Activated B cell treated with CpG ODN at 0.5 μM for 24 hours (primary cell): ENCODE measurements around the gene MRPS12. TPM values are rescaled to one million over a fixed set of nuclear protein-coding genes. Genes with fewer than 3 reads are reported as not detected.

Source experiments
- ATAC-seq: fragments of 200-7000 bp; cut with Tn5 transposase; one replicate; pipeline ENCODE4 v1.10.0; 2021; ENCODE audit warnings: low read depth, mild to moderate bottlenecking, moderate library complexity
- CTCF ChIA-PET: fragments of 350-600 bp; sonication (Branson Sonifier 250); formaldehyde crosslinking; loops from one replicate; lab custom pipeline; 2021; ENCODE audit warnings: antibody characterized with exemption; lab: Charles Lee
- POLR2A ChIA-PET: fragments of 350-600 bp; sonication (Branson Sonifier 250); formaldehyde crosslinking; loops from one replicate; lab custom pipeline; 2021; ENCODE audit warnings: antibody characterized with exemption; lab: Charles Lee
- DNase-seq: peaks from one replicate; pipeline ENCODE4 v3.0.0; 2022
- H3K27ac Mint-ChIP-seq: one replicate; pipeline ENCODE4 v1.8.0; 2020; ENCODE audit warnings: mixed read lengths
- H3K27me3 Mint-ChIP-seq: one replicate; pipeline ENCODE4 v1.8.0; 2021; ENCODE audit warnings: mixed read lengths
- H3K36me3 Mint-ChIP-seq: one replicate; pipeline ENCODE4 v1.8.0; 2021; ENCODE audit warnings: low read depth, mixed read lengths
- H3K4me1 Mint-ChIP-seq: one replicate; pipeline ENCODE4 v1.8.0; 2021; ENCODE audit warnings: mixed read lengths
- H3K4me3 Mint-ChIP-seq: one replicate; pipeline ENCODE4 v1.8.0; 2020; ENCODE audit warnings: mild to moderate bottlenecking, mixed read lengths
- H3K9me3 Mint-ChIP-seq: one replicate; pipeline ENCODE4 v1.8.0; 2020; ENCODE audit warnings: mixed read lengths
- CTCF ChIP-seq: fragments of 200-600 bp; IDR thresholded peaks from one replicate; pipeline ENCODE4 v1.8.0; 2022; ENCODE audit warnings: antibody characterized with exemption, mild to moderate bottlenecking
- intact Hi-C: fragments of 100-400 bp; cut with micrococcal nuclease; formaldehyde crosslinking; loops from one replicate; pipeline ENCODE4 v1.15.1; 2024
- total RNA-seq: library from RNA; stranded (reverse); gene quantifications from 2 replicates; pipeline ENCODE4 v1.2.3, GENCODE V29; 2022

Gene MRPS12
- total RNA-seq, 1 donor from 2014 or later = 51.6 TPM

GRCh38 chr19:38890686-38891085 is 40.1 kb upstream of the MRPS12 start:
- CTCF ChIA-PET = no interaction called here
- Mint-ChIP-seq H3K4me3 (no peak overlapping the region), H3K9me3 (no peaks in the 10 kb centered on the region), H3K4me1 (no peaks in the 10 kb centered on the region), H3K27me3 (no peaks in the 10 kb centered on the region), H3K36me3 (peaks cover 27% of the 10 kb centered on the region), H3K27ac (no peak overlapping the region)
- no peak for ATAC-seq
- DNase-seq = no peak
- no peak for TF ChIP-seq CTCF
- intact Hi-C loops = no loop called here
- POLR2A ChIA-PET = interaction anchor here (0.7 kb wide), 1 partner anchor 42 kb away, joined by 3 read pairs; no protein-coding TSS in a partner anchor

GRCh38 chr19:38891771-38892170 is 39.0 kb upstream of the MRPS12 start:
- peaks cover 27% of the 10 kb centered on the region for H3K36me3 Mint-ChIP-seq
- TF ChIP-seq CTCF = no peak
- DNase-seq (no peak), ATAC-seq (no peak)
- no peak overlapping the region for H3K27ac Mint-ChIP-seq
- H3K9me3 Mint-ChIP-seq = no peaks in the 10 kb centered on the region
- ChIA-PET POLR2A (interaction anchor here (0.8 kb wide), 1 partner anchor 97 kb away, joined by 3 read pairs; no protein-coding TSS in a partner anchor), CTCF (no interaction called here)
- no peak overlapping the region for H3K4me3 Mint-ChIP-seq
- intact Hi-C loops = no loop called here
- no peaks in the 10 kb centered on the region for H3K27me3 Mint-ChIP-seq
- peaks cover 1% of the 10 kb centered on the region for H3K4me1 Mint-ChIP-seq

GRCh38 chr19:38892841-38893240 is 37.9 kb upstream of the MRPS12 start:
- Mint-ChIP-seq H3K4me3 (no peak overlapping the region), H3K36me3 (peaks cover 27% of the 10 kb centered on the region), H3K9me3 (no peaks in the 10 kb centered on the region), H3K4me1 (peaks cover 8% of the 10 kb centered on the region), H3K27me3 (no peaks in the 10 kb centered on the region), H3K27ac (no peak overlapping the region)
- no peak for DNase-seq
- POLR2A ChIA-PET = no interaction called here
- intact Hi-C loops = no loop called here
- ATAC-seq = no peak
- CTCF ChIA-PET = no interaction called here
- TF ChIP-seq CTCF = no peak

GRCh38 chr19:38893341-38893771 is 37.4 kb upstream of the MRPS12 start:
- TF ChIP-seq CTCF = no peak
- peaks cover 26% of the 10 kb centered on the region for H3K36me3 Mint-ChIP-seq
- ChIA-PET POLR2A (no interaction called here), CTCF (no interaction called here)
- peaks cover 11% of the 10 kb centered on the region for H3K4me1 Mint-ChIP-seq
- ATAC-seq (no peak), DNase-seq (no peak)
- no peaks in the 10 kb centered on the region for H3K9me3 Mint-ChIP-seq
- no peaks in the 10 kb centered on the region for H3K27me3 Mint-ChIP-seq
- intact Hi-C loops = no loop called here
- H3K27ac Mint-ChIP-seq = no peak overlapping the region
- H3K4me3 Mint-ChIP-seq = no peak overlapping the region

GRCh38 chr19:38894968-38895367 is 35.8 kb upstream of the MRPS12 start:
- Mint-ChIP-seq H3K9me3 (no peaks in the 10 kb centered on the region), H3K27ac (no peak overlapping the region), H3K27me3 (no peaks in the 10 kb centered on the region), H3K4me3 (no peak overlapping the region), H3K36me3 (peaks cover 17% of the 10 kb centered on the region), H3K4me1 (peaks cover 24% of the 10 kb centered on the region)
- DNase-seq (no peak), ATAC-seq (no peak)
- ChIA-PET CTCF (no interaction called here), POLR2A (interaction anchor here (0.5 to 1.1 kb wide), 3 partner anchors 26 to 252 kb away, joined by 6 to 9 read pairs (median 8); no protein-coding TSS in a partner anchor)
- no peak for TF ChIP-seq CTCF
- intact Hi-C loops = loop anchor here (5.0 kb wide), 1 partner anchor 278 kb away; the partner anchor contains the start of genes EIF3K and MAP4K1
